HG03571 (cell line): ENCODE data around the gene ABHD12.
A peak's percentile ranks its signal among the peaks of the same experiment; 100 is the strongest.
"Not testable (repeated sequence)": the region's sequence is repeated elsewhere in the genome, so short reads cannot be mapped to it uniquely, and the experiment has no call there.

ENCODE experiments used
- ATAC-seq: cut with Tn5 transposase; IDR thresholded peaks from one replicate; pipeline ENCODE4 v1.9.1; 2021; ENCODE audit not compliant: unreplicated experiment

Gene ABHD12

GRCh38 chr20:25323496-25324246, 67.0 kb downstream of the ABHD12 start:
- ATAC-seq = no peak

- no peak for ATAC-seq
These were observed 68.6 kb downstream of the ABHD12 start for GRCh38 chr20:25321991-25322390.

- no peak for ATAC-seq
These were observed 69.3 kb downstream of the ABHD12 start for GRCh38 chr20:25321262-25321831.

GRCh38 chr20:25320035-25320800, 70.4 kb downstream of the ABHD12 start:
- ATAC-seq = no peak

- ATAC-seq = no peak
These were observed 71.2 kb downstream of the ABHD12 start for GRCh38 chr20:25319241-25320034.

- peak; percentile 88 for ATAC-seq
These were observed 72.0 kb downstream of the ABHD12 start for GRCh38 chr20:25318471-25319240.

GRCh38 chr20:25317351-25318075, 73.1 kb downstream of the ABHD12 start:
- ATAC-seq = no peak

- no peak for ATAC-seq
These were observed 74.0 kb downstream of the ABHD12 start for GRCh38 chr20:25316506-25317190.

GRCh38 chr20:25315418-25316210, 75.0 kb downstream of the ABHD12 start:
- no peak for ATAC-seq

- ATAC-seq = no peak
These were observed 75.9 kb downstream of the ABHD12 start for GRCh38 chr20:25314497-25315417.

GRCh38 chr20:25313593-25313992, 77.0 kb downstream of the ABHD12 start:
- no peak for ATAC-seq

- not testable (repeated sequence) for ATAC-seq
These were observed 77.9 kb downstream of the ABHD12 start for GRCh38 chr20:25312716-25313115.

- no peak for ATAC-seq
These were observed 79.5 kb downstream of the ABHD12 start for GRCh38 chr20:25310921-25311728.

- peak; percentile 82 for ATAC-seq
These were observed 80.2 kb downstream of the ABHD12 start for GRCh38 chr20:25310268-25310920.

- no peak for ATAC-seq
These were observed 81.0 kb downstream of the ABHD12 start for GRCh38 chr20:25309395-25310267.
